ENCODE results near the gene MLXIP. TPM values are rescaled to one million over a fixed set of nuclear protein-coding genes. Genes with fewer than 3 reads are reported as not detected.

Gene MLXIP
- total RNA-seq, 1 experiment from 2014 or later = 124 TPM

GRCh38 chr12:122139266-122139665 lies 60.7 kb downstream of the MLXIP start:
- H3K36me3 ChIP-seq (ENCODE audit: control insufficient read depth, insufficient read depth, low read length) = no peaks in the 10 kb centered on the region; the same call in 1 of the 2 replicates

GRCh38 chr12:122139941-122140340 lies 61.4 kb downstream of the MLXIP start:
- in situ Hi-C loops (cut with HindIII; ENCODE audit: low pct_unique_long_range_greater_than_20kb, low sequenced_read_pairs) = no loop called here
- intact Hi-C loops (cut with micrococcal nuclease; ENCODE audit: unreplicated experiment) = no loop called here
- CTCF ChIA-PET = no interaction called here

More at GRCh38 chr12:122139266-122139665, 60.7 kb downstream of the MLXIP start:
- Histone ChIP-seq H3K4me1 (ENCODE audit: control insufficient read depth, insufficient read depth, low read length) (no peaks in the 10 kb centered on the region), H3K9me3 (ENCODE audit: control insufficient read depth, insufficient read depth, low read depth, low read length) (no peaks in the 10 kb centered on the region), H3K27ac (ENCODE audit: low read length) (no peak overlapping the region), H3K27me3 (ENCODE audit: control insufficient read depth, insufficient read depth, low read length) (no peaks in the 10 kb centered on the region), H3K4me3 (ENCODE audit: low read depth in 2 of 2, low read length in 2 of 2) (no peak overlapping the region)
- BruUV-seq (replicated peaks) = no TSS peak
- POLR2A ChIA-PET = no interaction called here
- ATAC-seq (no peak), DNase-seq (ENCODE audit: low read depth, low spot score) (no peak)
- intact Hi-C loops (cut with micrococcal nuclease; ENCODE audit: unreplicated experiment) (no loop called here), in situ Hi-C loops (cut with HindIII; ENCODE audit: low pct_unique_long_range_greater_than_20kb, low sequenced_read_pairs) (no loop called here)
- TF ChIP-seq REST (IDR thresholded peaks at IDR 0.05; ENCODE audit: insufficient read depth in 1 of 2, low read depth in 2 of 2, low read length in 1 of 2) (no peak), TCF7L2 (IDR thresholded peaks at IDR 0.05; ENCODE audit: low read depth, low read length) (no peak), POLR2AphosphoS5 (IDR thresholded peaks at IDR 0.05; ENCODE audit: low read depth, low read length) (no peak), SIN3A (IDR thresholded peaks at IDR 0.05; ENCODE audit: borderline replicate concordance, insufficient read depth, low read depth, low read length) (no peak)
- TF ChIP-seq, protein P1, sequence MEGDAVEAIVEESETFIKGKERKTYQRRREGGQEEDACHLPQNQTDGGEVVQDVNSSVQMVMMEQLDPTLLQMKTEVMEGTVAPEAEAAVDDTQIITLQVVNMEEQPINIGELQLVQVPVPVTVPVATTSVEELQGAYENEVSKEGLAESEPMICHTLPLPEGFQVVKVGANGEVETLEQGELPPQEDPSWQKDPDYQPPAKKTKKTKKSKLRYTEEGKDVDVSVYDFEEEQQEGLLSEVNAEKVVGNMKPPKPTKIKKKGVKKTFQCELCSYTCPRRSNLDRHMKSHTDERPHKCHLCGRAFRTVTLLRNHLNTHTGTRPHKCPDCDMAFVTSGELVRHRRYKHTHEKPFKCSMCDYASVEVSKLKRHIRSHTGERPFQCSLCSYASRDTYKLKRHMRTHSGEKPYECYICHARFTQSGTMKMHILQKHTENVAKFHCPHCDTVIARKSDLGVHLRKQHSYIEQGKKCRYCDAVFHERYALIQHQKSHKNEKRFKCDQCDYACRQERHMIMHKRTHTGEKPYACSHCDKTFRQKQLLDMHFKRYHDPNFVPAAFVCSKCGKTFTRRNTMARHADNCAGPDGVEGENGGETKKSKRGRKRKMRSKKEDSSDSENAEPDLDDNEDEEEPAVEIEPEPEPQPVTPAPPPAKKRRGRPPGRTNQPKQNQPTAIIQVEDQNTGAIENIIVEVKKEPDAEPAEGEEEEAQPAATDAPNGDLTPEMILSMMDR (IDR thresholded peaks at IDR 0.05) = no peak
- CTCF ChIA-PET = no interaction called here

More at GRCh38 chr12:122139941-122140340, 61.4 kb downstream of the MLXIP start:
- H3K4me3 ChIP-seq (ENCODE audit: low read depth in 2 of 2, low read length in 2 of 2) = no peak overlapping the region
- POLR2A ChIA-PET = no interaction called here
- no peaks in the 10 kb centered on the region; the same call in 1 of the 2 replicates for H3K36me3 ChIP-seq (ENCODE audit: control insufficient read depth, insufficient read depth, low read length)
- no peak for ATAC-seq
- H3K9me3 ChIP-seq (ENCODE audit: control insufficient read depth, insufficient read depth, low read depth, low read length) = no peaks in the 10 kb centered on the region
- TF ChIP-seq TCF7L2 (IDR thresholded peaks at IDR 0.05; ENCODE audit: low read depth, low read length) = no peak
- no peak for TF ChIP-seq REST (IDR thresholded peaks at IDR 0.05; ENCODE audit: insufficient read depth in 1 of 2, low read depth in 2 of 2, low read length in 1 of 2)
- TF ChIP-seq SIN3A (IDR thresholded peaks at IDR 0.05; ENCODE audit: borderline replicate concordance, insufficient read depth, low read depth, low read length) = no peak
- no peak for TF ChIP-seq POLR2AphosphoS5 (IDR thresholded peaks at IDR 0.05; ENCODE audit: low read depth, low read length)
- TF ChIP-seq, protein P1 (IDR thresholded peaks at IDR 0.05) = no peak
- no peaks in the 10 kb centered on the region for H3K4me1 ChIP-seq (ENCODE audit: control insufficient read depth, insufficient read depth, low read length)
- no peak for DNase-seq (ENCODE audit: low read depth, low spot score)
- H3K27ac ChIP-seq (ENCODE audit: low read length) = no peak overlapping the region
- H3K27me3 ChIP-seq (ENCODE audit: control insufficient read depth, insufficient read depth, low read length) = no peaks in the 10 kb centered on the region
- BruUV-seq (replicated peaks) = no TSS peak

Data from Panc1 (cell line).